ENCODE measurements around the gene MLIP.

MLIP gene

GRCh38 chr6:54099225-54099624, 12.0 kb upstream of the MLIP start:
- FAIRE-seq (no peak), DNase-seq (ENCODE audit: insufficient read length) (no peak)
- TF ChIP-seq POLR2A (IDR thresholded peaks at IDR 0.05; ENCODE audit: low read depth, low read length): no peak
- TF ChIP-seq TAF1 (IDR thresholded peaks at IDR 0.05; ENCODE audit: borderline replicate concordance, low read depth, low read length): no peak
- TF ChIP-seq POLR2AphosphoS5 (IDR thresholded peaks at IDR 0.05; ENCODE audit: low read depth, low read length): no peak

- TF ChIP-seq POLR2AphosphoS5 (IDR thresholded peaks at IDR 0.05; ENCODE audit: low read depth, low read length) (no peak), TAF1 (IDR thresholded peaks at IDR 0.05; ENCODE audit: borderline replicate concordance, low read depth, low read length) (no peak), POLR2A (IDR thresholded peaks at IDR 0.05; ENCODE audit: low read depth, low read length) (no peak)
- no peak for FAIRE-seq
- DNase-seq (ENCODE audit: insufficient read length): no peak
Measured at GRCh38 chr6:54100411-54101006, 10.7 kb upstream of the MLIP start.

GRCh38 chr6:54102238-54102637, 9.0 kb upstream of the MLIP start:
- TF ChIP-seq TAF1 (IDR thresholded peaks at IDR 0.05; ENCODE audit: borderline replicate concordance, low read depth, low read length) (no peak), POLR2A (IDR thresholded peaks at IDR 0.05; ENCODE audit: low read depth, low read length) (no peak), POLR2AphosphoS5 (IDR thresholded peaks at IDR 0.05; ENCODE audit: low read depth, low read length) (no peak)
- no peak for DNase-seq (ENCODE audit: insufficient read length)
- no peak for FAIRE-seq

GRCh38 chr6:54103497-54103896, 7.7 kb upstream of the MLIP start:
- TF ChIP-seq TAF1 (IDR thresholded peaks at IDR 0.05; ENCODE audit: borderline replicate concordance, low read depth, low read length): no peak
- no peak for TF ChIP-seq POLR2AphosphoS5 (IDR thresholded peaks at IDR 0.05; ENCODE audit: low read depth, low read length)
- no peak for TF ChIP-seq POLR2A (IDR thresholded peaks at IDR 0.05; ENCODE audit: low read depth, low read length)
- FAIRE-seq: no peak

GRCh38 chr6:54106727-54107126, 4.5 kb upstream of the MLIP start:
- no peak for FAIRE-seq
- DNase-seq (ENCODE audit: insufficient read length): no peak
- TF ChIP-seq TAF1 (IDR thresholded peaks at IDR 0.05; ENCODE audit: borderline replicate concordance, low read depth, low read length) (no peak), POLR2AphosphoS5 (IDR thresholded peaks at IDR 0.05; ENCODE audit: low read depth, low read length) (no peak), POLR2A (IDR thresholded peaks at IDR 0.05; ENCODE audit: low read depth, low read length) (no peak)

More at GRCh38 chr6:54103497-54103896, 7.7 kb upstream of the MLIP start:
- DNase-seq (ENCODE audit: insufficient read length): no peak

GRCh38 chr6:54107470-54108090, 3.7 kb upstream of the MLIP start:
- FAIRE-seq (no peak), DNase-seq (ENCODE audit: insufficient read length) (no peak)
- TF ChIP-seq TAF1 (IDR thresholded peaks at IDR 0.05; ENCODE audit: borderline replicate concordance, low read depth, low read length) (no peak), POLR2AphosphoS5 (IDR thresholded peaks at IDR 0.05; ENCODE audit: low read depth, low read length) (no peak), POLR2A (IDR thresholded peaks at IDR 0.05; ENCODE audit: low read depth, low read length) (no peak)

GRCh38 chr6:54108271-54108670, 3.0 kb upstream of the MLIP start:
- TF ChIP-seq POLR2AphosphoS5 (IDR thresholded peaks at IDR 0.05; ENCODE audit: low read depth, low read length) (no peak), POLR2A (IDR thresholded peaks at IDR 0.05; ENCODE audit: low read depth, low read length) (no peak), TAF1 (IDR thresholded peaks at IDR 0.05; ENCODE audit: borderline replicate concordance, low read depth, low read length) (no peak)
- DNase-seq (ENCODE audit: insufficient read length): no peak
- FAIRE-seq: no peak

- no peak for FAIRE-seq
- TF ChIP-seq TAF1 (IDR thresholded peaks at IDR 0.05; ENCODE audit: borderline replicate concordance, low read depth, low read length) (no peak), POLR2A (IDR thresholded peaks at IDR 0.05; ENCODE audit: low read depth, low read length) (no peak), POLR2AphosphoS5 (IDR thresholded peaks at IDR 0.05; ENCODE audit: low read depth, low read length) (no peak)
- DNase-seq (ENCODE audit: insufficient read length): no peak
Measured at GRCh38 chr6:54109586-54109985, 1.7 kb upstream of the MLIP start.

- DNase-seq (ENCODE audit: insufficient read length): no peak
- no peak for FAIRE-seq
- no peak for TF ChIP-seq POLR2A (IDR thresholded peaks at IDR 0.05; ENCODE audit: low read depth, low read length)
- TF ChIP-seq TAF1 (IDR thresholded peaks at IDR 0.05; ENCODE audit: borderline replicate concordance, low read depth, low read length): no peak
Measured at GRCh38 chr6:54112151-54112650, 958 bp downstream of the MLIP start.

GRCh38 chr6:54114991-54115390, 3.7 kb downstream of the MLIP start:
- FAIRE-seq: no peak

GRCh38 chr6:54115966-54116365, 4.7 kb downstream of the MLIP start:
- FAIRE-seq: no peak
- DNase-seq (ENCODE audit: insufficient read length): no peak
- TF ChIP-seq POLR2A (IDR thresholded peaks at IDR 0.05; ENCODE audit: low read depth, low read length) (no peak), TAF1 (IDR thresholded peaks at IDR 0.05; ENCODE audit: borderline replicate concordance, low read depth, low read length) (no peak), POLR2AphosphoS5 (IDR thresholded peaks at IDR 0.05; ENCODE audit: low read depth, low read length) (no peak)

More at GRCh38 chr6:54114991-54115390, 3.7 kb downstream of the MLIP start:
- no peak for TF ChIP-seq TAF1 (IDR thresholded peaks at IDR 0.05; ENCODE audit: borderline replicate concordance, low read depth, low read length)
- TF ChIP-seq POLR2A (IDR thresholded peaks at IDR 0.05; ENCODE audit: low read depth, low read length): no peak
- no peak for TF ChIP-seq POLR2AphosphoS5 (IDR thresholded peaks at IDR 0.05; ENCODE audit: low read depth, low read length)
- DNase-seq (ENCODE audit: insufficient read length): no peak

GRCh38 chr6:54118117-54118516, 6.9 kb downstream of the MLIP start:
- DNase-seq (ENCODE audit: insufficient read length) (no peak), FAIRE-seq (no peak)
- no peak for TF ChIP-seq POLR2A (IDR thresholded peaks at IDR 0.05; ENCODE audit: low read depth, low read length)
- TF ChIP-seq TAF1 (IDR thresholded peaks at IDR 0.05; ENCODE audit: borderline replicate concordance, low read depth, low read length): no peak
- no peak for TF ChIP-seq POLR2AphosphoS5 (IDR thresholded peaks at IDR 0.05; ENCODE audit: low read depth, low read length)

All from GM12892 (cell line).